ELR (cell line): ENCODE data around the gene KCNJ8.
A peak's percentile ranks its signal among the peaks of the same experiment; 100 is the strongest.
"Not testable (repeated sequence)": the region's sequence is repeated elsewhere in the genome, so short reads cannot be mapped to it uniquely, and the experiment has no call there.

ENCODE experiments used
- DNase-seq: peaks from one replicate; pipeline ENCODE4 v3.0.0-alpha.2; 2015; ENCODE audit warnings: low read depth

KCNJ8 gene

GRCh38 chr12:21774358-21775132, at the start of gene KCNJ8:
Gene KCNJ8, minus strand, starts transcription at chr12:21774706. Its CDS starts 1,090 bp downstream, at chr12:21773616.
- DNase-seq, result peak; percentile 49

GRCh38 chr12:21823581-21823980, 49.1 kb upstream of the KCNJ8 start:
- no peak for DNase-seq

GRCh38 chr12:21819678-21820077, 45.2 kb upstream of the KCNJ8 start:
- DNase-seq, result no peak

- peak; percentile 23 for DNase-seq
These were observed 44.7 kb upstream of the KCNJ8 start for GRCh38 chr12:21819236-21819635.

- DNase-seq, result no peak
These were observed 44.1 kb upstream of the KCNJ8 start for GRCh38 chr12:21818627-21819026.

- no peak for DNase-seq
These were observed 41.0 kb upstream of the KCNJ8 start for GRCh38 chr12:21815306-21816062.

- no peak for DNase-seq
These were observed 40.3 kb upstream of the KCNJ8 start for GRCh38 chr12:21814814-21815213.

GRCh38 chr12:21814327-21814726, 39.8 kb upstream of the KCNJ8 start:
- no peak for DNase-seq

GRCh38 chr12:21813751-21814150, 39.2 kb upstream of the KCNJ8 start:
- DNase-seq, result no peak

GRCh38 chr12:21813125-21813524, 38.6 kb upstream of the KCNJ8 start:
- DNase-seq, result no peak

GRCh38 chr12:21812340-21812739, 37.8 kb upstream of the KCNJ8 start:
- not testable (repeated sequence) for DNase-seq

GRCh38 chr12:21809100-21809499, 34.6 kb upstream of the KCNJ8 start:
- DNase-seq, result no peak

- no peak for DNase-seq
These were observed 31.7 kb upstream of the KCNJ8 start for GRCh38 chr12:21806255-21806654.

- no peak for DNase-seq
These were observed 27.2 kb upstream of the KCNJ8 start for GRCh38 chr12:21801522-21802288.

GRCh38 chr12:21800011-21800410, 25.5 kb upstream of the KCNJ8 start:
- no peak for DNase-seq

- no peak for DNase-seq
These were observed 23.0 kb upstream of the KCNJ8 start for GRCh38 chr12:21797539-21797938.

GRCh38 chr12:21795648-21796328, 21.3 kb upstream of the KCNJ8 start:
- DNase-seq, result no peak

- not testable (repeated sequence) for DNase-seq
These were observed 20.5 kb upstream of the KCNJ8 start for GRCh38 chr12:21794807-21795595.

GRCh38 chr12:21789687-21790086, 15.2 kb upstream of the KCNJ8 start:
- DNase-seq, result not testable (repeated sequence)

- no peak for DNase-seq
These were observed 13.8 kb upstream of the KCNJ8 start for GRCh38 chr12:21788089-21788983.
